Measurements from ENCODE around the gene OR52I1. TPM values are rescaled to one million over a fixed set of nuclear protein-coding genes. Genes with fewer than 3 reads are reported as not detected.

OR52I1 gene
- total RNA-seq, 1 experiment from 2014 or later = not detected

- DNase-seq (ENCODE audit: low read depth) = peak; percentile 88
- in situ Hi-C loops (cut with HindIII; ENCODE audit: low pct_unique_long_range_greater_than_20kb, low sequenced_read_pairs) = no loop called here
Observed at GRCh38 chr11:4607781-4608666, 14.2 kb downstream of the OR52I1 start, which contains the start of gene TRIM68. TSS of gene TRIM68 (minus strand) at chr11:4608231. CDS start at chr11:4605504, 2,727 bp downstream.

GRCh38 chr11:4610258-4610935, 16.6 kb downstream of the OR52I1 start:
- DNase-seq (ENCODE audit: low read depth) = no peak
- in situ Hi-C loops (cut with HindIII; ENCODE audit: low pct_unique_long_range_greater_than_20kb, low sequenced_read_pairs) = no loop called here

- in situ Hi-C loops (cut with HindIII; ENCODE audit: low pct_unique_long_range_greater_than_20kb, low sequenced_read_pairs) = no loop called here
- DNase-seq (ENCODE audit: low read depth) = no peak
Observed at GRCh38 chr11:4611986-4612385, 18.1 kb downstream of the OR52I1 start.

GRCh38 chr11:4615856-4616444, 22.1 kb downstream of the OR52I1 start:
- no peak for DNase-seq (ENCODE audit: low read depth)
- in situ Hi-C loops (cut with HindIII; ENCODE audit: low pct_unique_long_range_greater_than_20kb, low sequenced_read_pairs) = no loop called here

GRCh38 chr11:4619514-4619913, 25.7 kb downstream of the OR52I1 start:
- no peak for DNase-seq (ENCODE audit: low read depth)
- in situ Hi-C loops (cut with HindIII; ENCODE audit: low pct_unique_long_range_greater_than_20kb, low sequenced_read_pairs) = no loop called here

- peak; percentile 18 for DNase-seq (ENCODE audit: low read depth)
- in situ Hi-C loops (cut with HindIII; ENCODE audit: low pct_unique_long_range_greater_than_20kb, low sequenced_read_pairs) = no loop called here
Observed at GRCh38 chr11:4626207-4627099, 32.6 kb downstream of the OR52I1 start.

- DNase-seq (ENCODE audit: low read depth) = no peak
- in situ Hi-C loops (cut with HindIII; ENCODE audit: low pct_unique_long_range_greater_than_20kb, low sequenced_read_pairs) = no loop called here
Observed at GRCh38 chr11:4636136-4636535, 42.3 kb downstream of the OR52I1 start.

GRCh38 chr11:4636962-4637661, 43.3 kb downstream of the OR52I1 start, which contains the start of gene OR51D1:
TSS of gene OR51D1 (plus strand) at chr11:4637477. CDS start at chr11:4639791, 2,314 bp downstream.
- in situ Hi-C loops (cut with HindIII; ENCODE audit: low pct_unique_long_range_greater_than_20kb, low sequenced_read_pairs) = no loop called here
- DNase-seq (ENCODE audit: low read depth) = peak; percentile 42

GRCh38 chr11:4637662-4638047, 43.8 kb downstream of the OR52I1 start:
- no peak for DNase-seq (ENCODE audit: low read depth)
- in situ Hi-C loops (cut with HindIII; ENCODE audit: low pct_unique_long_range_greater_than_20kb, low sequenced_read_pairs) = no loop called here

- DNase-seq (ENCODE audit: low read depth) = no peak
- in situ Hi-C loops (cut with HindIII; ENCODE audit: low pct_unique_long_range_greater_than_20kb, low sequenced_read_pairs) = no loop called here
Observed at GRCh38 chr11:4639931-4640330, 46.1 kb downstream of the OR52I1 start.

GRCh38 chr11:4641501-4641900, 47.7 kb downstream of the OR52I1 start:
- DNase-seq (ENCODE audit: low read depth) = no peak
- in situ Hi-C loops (cut with HindIII; ENCODE audit: low pct_unique_long_range_greater_than_20kb, low sequenced_read_pairs) = no loop called here

- DNase-seq (ENCODE audit: low read depth) = no peak
- in situ Hi-C loops (cut with HindIII; ENCODE audit: low pct_unique_long_range_greater_than_20kb, low sequenced_read_pairs) = no loop called here
Observed at GRCh38 chr11:4642043-4642442, 48.2 kb downstream of the OR52I1 start.

- in situ Hi-C loops (cut with HindIII; ENCODE audit: low pct_unique_long_range_greater_than_20kb, low sequenced_read_pairs) = no loop called here
- DNase-seq (ENCODE audit: low read depth) = no peak
Observed at GRCh38 chr11:4643076-4643475, 49.2 kb downstream of the OR52I1 start.

- no peak for DNase-seq (ENCODE audit: low read depth)
- in situ Hi-C loops (cut with HindIII; ENCODE audit: low pct_unique_long_range_greater_than_20kb, low sequenced_read_pairs) = no loop called here
Observed at GRCh38 chr11:4643682-4644081, 49.8 kb downstream of the OR52I1 start, which contains the start of gene OR51E1. TSS of gene OR51E1 (plus strand) at chr11:4643982. CDS start at chr11:4652527, 8,545 bp downstream.

- in situ Hi-C loops (cut with HindIII; ENCODE audit: low pct_unique_long_range_greater_than_20kb, low sequenced_read_pairs) = no loop called here
Observed at GRCh38 chr11:4644233-4644632, 50.4 kb downstream of the OR52I1 start.

More at GRCh38 chr11:4644233-4644632, 50.4 kb downstream of the OR52I1 start:
- DNase-seq (ENCODE audit: low read depth) = no peak

Measured in Caki2 (cell line).